Naive thymus-derived CD4-positive, alpha-beta T cell (primary cell): ENCODE measurements around the gene KLF9. TPM values are rescaled to one million over a fixed set of nuclear protein-coding genes. Genes with fewer than 3 reads are reported as not detected.
A peak's percentile ranks its signal among the peaks of the same experiment; 100 is the strongest.

Experiments
- ATAC-seq: fragments of 150-1000 bp; cut with Tn5 transposase; 2 replicates; pipeline ENCODE4 v1.10.0; 2021; ENCODE audit warnings: mild to moderate bottlenecking, moderate library complexity
- CTCF ChIA-PET: fragments of 350-600 bp; sonication (Branson Sonifier 250); formaldehyde crosslinking; loops from one replicate; lab custom pipeline; 2021; ENCODE audit warnings: antibody characterized with exemption; lab: Charles Lee
- POLR2A ChIA-PET: fragments of 350-600 bp; sonication (Branson Sonifier 250); formaldehyde crosslinking; loops from one replicate; lab custom pipeline; 2021; ENCODE audit warnings: antibody characterized with exemption, inconsistent platforms; lab: Charles Lee
- DNase-seq, 9 donors: peaks; one replicate each; pipeline versions ENCODE4 v3.0.0 to v3.0.0-alpha.2; 2020 to 2022; ENCODE audit warnings: mixed read lengths in 1 of 9
- H3K27ac ChIP-seq: one replicate; pipeline ENCODE4 v1.7.0; 2013; ENCODE audit warnings: mild to moderate bottlenecking, low read depth, low read length, moderate library complexity
- H3K27me3 ChIP-seq, 2 donors: one replicate each; pipeline ENCODE4 v1.7.0; 2013; ENCODE audit warnings: low read length in 2 of 2, mild to moderate bottlenecking in 2 of 2, moderate library complexity in 2 of 2; ENCODE audit not compliant: control insufficient read depth in 2 of 2, insufficient read depth in 2 of 2
- H3K36me3 ChIP-seq, 3 experiments: 1 replicate in 2 of 3; 2 replicates in 1 of 3; pipeline ENCODE4 v1.7.0; 2013; ENCODE audit warnings: low read length in 3 of 3, mild to moderate bottlenecking in 3 of 3, moderate library complexity in 1 of 3; ENCODE audit not compliant: insufficient read depth in 3 of 3, control insufficient read depth in 2 of 3
- H3K4me1 ChIP-seq, 2 donors: one replicate each; pipeline ENCODE4 v1.7.0; 2013; ENCODE audit warnings: low read length in 2 of 2, mild to moderate bottlenecking in 2 of 2, moderate library complexity in 1 of 2; ENCODE audit not compliant: control insufficient read depth in 2 of 2, insufficient read depth in 2 of 2
- H3K4me3 ChIP-seq: 2 replicates; pipeline ENCODE4 v1.7.0; 2013; ENCODE audit warnings: mild to moderate bottlenecking, low read length
- H3K9me3 ChIP-seq, 3 experiments: 1 replicate in 2 of 3; 2 replicates in 1 of 3; pipeline ENCODE4 v1.7.0; 2013; ENCODE audit warnings: low read length in 3 of 3; ENCODE audit not compliant: control insufficient read depth in 2 of 3
- H3K27ac Mint-ChIP-seq, 9 donors: one replicate each; pipeline ENCODE4 v1.8.0; 2020 to 2022; ENCODE audit warnings: mixed read lengths in 9 of 9, mild to moderate bottlenecking in 8 of 9, moderate library complexity in 5 of 9, inconsistent platforms in 2 of 9
- H3K27me3 Mint-ChIP-seq, 5 donors: one replicate each; pipeline ENCODE4 v1.8.0; 2021 to 2022; ENCODE audit warnings: mixed read lengths in 5 of 5, mild to moderate bottlenecking in 1 of 5
- H3K36me3 Mint-ChIP-seq, 5 donors: one replicate each; pipeline ENCODE4 v1.8.0; 2020 to 2022; ENCODE audit warnings: mixed read lengths in 5 of 5, mild to moderate bottlenecking in 3 of 5, inconsistent platforms in 1 of 5
- H3K4me1 Mint-ChIP-seq, 7 donors: one replicate each; pipeline ENCODE4 v1.8.0; 2020 to 2022; ENCODE audit warnings: mixed read lengths in 7 of 7, mild to moderate bottlenecking in 3 of 7, inconsistent platforms in 1 of 7
- H3K4me3 Mint-ChIP-seq, 10 donors: one replicate each; pipeline ENCODE4 v1.8.0; 2020 to 2022; ENCODE audit warnings: mild to moderate bottlenecking in 10 of 10, mixed read lengths in 10 of 10, moderate library complexity in 6 of 10, inconsistent platforms in 2 of 10
- H3K9me3 Mint-ChIP-seq, 11 donors: one replicate each; pipeline ENCODE4 v1.8.0; 2020 to 2022; ENCODE audit warnings: mixed read lengths in 11 of 11, mild to moderate bottlenecking in 4 of 11, inconsistent platforms in 1 of 11, moderate library complexity in 1 of 11
- intact Hi-C, 2 donors: fragments of 100-400 bp; cut with micrococcal nuclease; formaldehyde crosslinking; loops; one replicate each; pipeline ENCODE4 v1.15.1; 2023
- polyA plus RNA-seq, 2 donors: library from polyadenylated mRNA; unstranded; fragments of 300-500 nt; fragmentation: Illumina TruSeq; gene quantifications; one replicate each; pipeline ENCODE4 v1.2.3, GENCODE V29; 2021
- total RNA-seq, 6 experiments: library from RNA in 5 of 6; stranded (reverse) in 5 of 6; gene quantifications; 1 replicate in 5 of 6; 2 replicates in 1 of 6; pipeline ENCODE4 v1.2.3 and lab custom pipeline; 2021 to 2026

Gene KLF9
- total and polyA plus RNA-seq, 7 experiments from 2014 or later, result 2.3 to 96.7 (median 23.3) TPM

GRCh38 chr9:70412832-70413463 is 1.5 kb downstream of the KLF9 start:
- Mint-ChIP-seq H3K9me3 (peaks cover 0 to 5% (median 0%) of the 10 kb centered on the region in 11 donors), H3K4me1 (peaks cover 19 to 65% (median 46%) of the 10 kb centered on the region in 7 donors), H3K36me3 (peaks cover 0 to 4% (median 3%) of the 10 kb centered on the region in 5 donors)

GRCh38 chr9:70411930-70412831 is 2.3 kb downstream of the KLF9 start:
- Histone ChIP-seq H3K27me3 (no peaks in the 10 kb centered on the region), H3K4me1 (peaks cover 28 to 44% of the 10 kb centered on the region in 2 donors), H3K36me3 (peaks cover 0 to 14% (median 0%) of the 10 kb centered on the region in 3 experiments), H3K27ac (peak overlapping the region; percentile 99), H3K9me3 (no peaks in the 10 kb centered on the region), H3K4me3 (peak overlapping the region; percentile 82)
- CTCF ChIA-PET, result interaction anchor here (0.7 to 1.3 kb wide), 2 partner anchors 10 to 190 kb away, joined by 3 read pairs; no protein-coding TSS in a partner anchor
- Mint-ChIP-seq H3K27me3 (peaks cover 0 to 3% (median 0%) of the 10 kb centered on the region in 5 donors), H3K9me3 (peaks cover 0 to 5% (median 0%) of the 10 kb centered on the region in 11 donors), H3K36me3 (peaks cover 0 to 6% (median 3%) of the 10 kb centered on the region in 5 donors), H3K4me3 (peak overlapping the region; percentile 91 to 99 (median 98)), H3K4me1 (peaks cover 27 to 69% (median 54%) of the 10 kb centered on the region in 7 donors), H3K27ac (peak overlapping the region; percentile 97 to 100 (median 99))
- ATAC-seq, result peak; percentile 39
- DNase-seq, result peak; percentile 41 to 81 (median 58)
- intact Hi-C loops, result loop anchor here (1.0 to 10.0 kb wide), 16 partner anchors 7 to 1955 kb away; partner anchors contain the start of genes CEMIP2 (in 2 of the 2), ABHD17B (in 1 of the 2), C9orf85 (in 1 of the 2) and CFAP95 (in 1 of the 2)
- POLR2A ChIA-PET, result interaction anchor here (0.6 to 3.6 kb wide), 18 partner anchors 8 to 190 kb away, joined by 3 to 61 read pairs (median 4); no protein-coding TSS in a partner anchor

More at GRCh38 chr9:70412832-70413463, 1.5 kb downstream of the KLF9 start:
- H3K27me3 Mint-ChIP-seq, result peaks cover 0 to 3% (median 0%) of the 10 kb centered on the region in 5 donors
- DNase-seq (peak in 4 of 9 donors; percentile 27 to 59 (median 34)), ATAC-seq (no peak)
- H3K4me3 Mint-ChIP-seq, result peak overlapping the region; percentile 91 to 99 (median 98)
- H3K27me3 ChIP-seq, result no peaks in the 10 kb centered on the region
- H3K4me1 ChIP-seq, result peaks cover 26 to 37% of the 10 kb centered on the region in 2 donors
- H3K4me3 ChIP-seq, result peak overlapping the region; percentile 82
- intact Hi-C loops, result loop anchor here (1.0 to 10.0 kb wide), 11 partner anchors 7 to 1954 kb away; partner anchors contain the start of genes CEMIP2 (in 2 of the 2), ABHD17B (in 1 of the 2), C9orf85 (in 1 of the 2) and CFAP95 (in 1 of the 2)
- H3K27ac ChIP-seq, result peak overlapping the region; percentile 99
- H3K27ac Mint-ChIP-seq, result peak overlapping the region; percentile 97 to 100 (median 99)
- ChIA-PET CTCF (interaction anchor here (0.7 to 1.3 kb wide), 2 partner anchors 11 to 189 kb away, joined by 3 read pairs; no protein-coding TSS in a partner anchor), POLR2A (interaction anchor here (0.6 to 3.6 kb wide), 15 partner anchors 9 to 189 kb away, joined by 3 to 61 read pairs (median 4); no protein-coding TSS in a partner anchor)
- H3K36me3 ChIP-seq, result peaks cover 0 to 14% (median 0%) of the 10 kb centered on the region in 3 experiments
- no peaks in the 10 kb centered on the region for H3K9me3 ChIP-seq

GRCh38 chr9:70411121-70411929 is 3.1 kb downstream of the KLF9 start:
- Mint-ChIP-seq H3K4me1 (peaks cover 34 to 72% (median 58%) of the 10 kb centered on the region in 7 donors), H3K27ac (peak overlapping the region; percentile 97 to 100 (median 99)), H3K9me3 (peaks cover 0 to 5% (median 0%) of the 10 kb centered on the region in 11 donors), H3K27me3 (peaks cover 0 to 3% (median 0%) of the 10 kb centered on the region in 5 donors), H3K36me3 (peaks cover 0 to 6% (median 3%) of the 10 kb centered on the region in 5 donors), H3K4me3 (peak overlapping the region; percentile 91 to 99 (median 98))
- Histone ChIP-seq H3K9me3 (no peaks in the 10 kb centered on the region), H3K27me3 (no peaks in the 10 kb centered on the region), H3K27ac (peak overlapping the region; percentile 99), H3K4me1 (peaks cover 37 to 50% of the 10 kb centered on the region in 2 donors), H3K36me3 (peaks cover 0 to 14% (median 0%) of the 10 kb centered on the region in 3 experiments), H3K4me3 (peak overlapping the region; percentile 82)
- ATAC-seq, result no peak
- POLR2A ChIA-PET, result interaction anchor here (0.6 to 10.3 kb wide), 18 partner anchors 8 to 653 kb away, joined by 3 to 138 read pairs (median 4); no protein-coding TSS in a partner anchor
- CTCF ChIA-PET, result interaction anchor here (0.9 to 1.8 kb wide), 8 partner anchors 8 to 191 kb away, joined by 3 to 9 read pairs (median 4); no protein-coding TSS in a partner anchor
- peak in 6 of 9 donors; percentile 28 to 71 (median 44) for DNase-seq
- intact Hi-C loops, result loop anchor here (1.0 to 10.0 kb wide), 12 partner anchors 8 to 1956 kb away; partner anchors contain the start of genes CEMIP2 (in 2 of the 2), CFAP95 (in 1 of the 2), TJP2 (in 1 of the 2) and ZFAND5 (in 1 of the 2)

GRCh38 chr9:70410368-70410767 is 4.1 kb downstream of the KLF9 start:
- Histone ChIP-seq H3K27me3 (no peaks in the 10 kb centered on the region), H3K27ac (peak overlapping the region; percentile 99), H3K4me1 (peaks cover 44 to 54% of the 10 kb centered on the region in 2 donors), H3K36me3 (peaks cover 0 to 14% (median 0%) of the 10 kb centered on the region in 3 experiments), H3K4me3 (peak overlapping the region; percentile 82), H3K9me3 (no peaks in the 10 kb centered on the region)
- H3K4me1 Mint-ChIP-seq, result peaks cover 43 to 78% (median 67%) of the 10 kb centered on the region in 7 donors
- ChIA-PET CTCF (interaction anchor here (0.9 to 1.8 kb wide), 7 partner anchors 9 to 192 kb away, joined by 3 to 9 read pairs (median 5); no protein-coding TSS in a partner anchor), POLR2A (interaction anchor here (0.5 to 10.3 kb wide), 13 partner anchors 9 to 652 kb away, joined by 3 to 138 read pairs (median 4); no protein-coding TSS in a partner anchor)
- peaks cover 0 to 6% (median 3%) of the 10 kb centered on the region in 5 donors for H3K36me3 Mint-ChIP-seq
- peaks cover 0 to 5% (median 0%) of the 10 kb centered on the region in 11 donors for H3K9me3 Mint-ChIP-seq
- DNase-seq, result no peak
- H3K27ac Mint-ChIP-seq, result peak overlapping the region; percentile 97 to 100 (median 99)
- H3K4me3 Mint-ChIP-seq, result peak overlapping the region; percentile 91 to 99 (median 98)
- no peak for ATAC-seq
- intact Hi-C loops, result loop anchor here (1.0 to 10.0 kb wide), 12 partner anchors 8 to 1957 kb away; partner anchors contain the start of genes CEMIP2 (in 2 of the 2), CFAP95 (in 1 of the 2), TJP2 (in 1 of the 2) and ZFAND5 (in 1 of the 2)
- peaks cover 0 to 3% (median 0%) of the 10 kb centered on the region in 5 donors for H3K27me3 Mint-ChIP-seq

GRCh38 chr9:70409800-70410199 is 4.7 kb downstream of the KLF9 start:
- Histone ChIP-seq H3K9me3 (no peaks in the 10 kb centered on the region), H3K4me1 (peaks cover 40 to 50% of the 10 kb centered on the region in 2 donors), H3K4me3 (no peak overlapping the region), H3K27ac (peak overlapping the region; percentile 99), H3K36me3 (peaks cover 0 to 14% (median 0%) of the 10 kb centered on the region in 3 experiments), H3K27me3 (no peaks in the 10 kb centered on the region)
- Mint-ChIP-seq H3K27ac (peak overlapping the region in 8 of 9 donors; percentile 18 to 100 (median 80)), H3K9me3 (peaks cover 0 to 5% (median 0%) of the 10 kb centered on the region in 11 donors), H3K36me3 (peaks cover 0 to 6% (median 3%) of the 10 kb centered on the region in 5 donors), H3K4me3 (peak overlapping the region; percentile 54 to 99 (median 94)), H3K27me3 (peaks cover 0 to 3% (median 0%) of the 10 kb centered on the region in 5 donors), H3K4me1 (peaks cover 47 to 78% (median 67%) of the 10 kb centered on the region in 7 donors)
- no peak for DNase-seq
- intact Hi-C loops, result loop anchor here (1.0 to 10.0 kb wide), 12 partner anchors 7 to 1958 kb away; partner anchors contain the start of genes CEMIP2 (in 2 of the 2), CFAP95 (in 1 of the 2), TJP2 (in 1 of the 2) and ZFAND5 (in 1 of the 2)
- ChIA-PET CTCF (interaction anchor here (1.1 to 1.8 kb wide), 4 partner anchors 9 to 191 kb away, joined by 3 to 6 read pairs (median 4); no protein-coding TSS in a partner anchor), POLR2A (interaction anchor here (0.7 to 10.3 kb wide), 6 partner anchors 9 to 193 kb away, joined by 4 to 138 read pairs (median 12); no protein-coding TSS in a partner anchor)
- no peak for ATAC-seq
